KMS-11 (cell line): ENCODE data around the gene BAZ2B.

Experiments used
- H2AFZ ChIP-seq: fragments of 200-600 bp; sonication (generic); 2 replicates; pipeline ENCODE4 v1.6.1; 2016; ENCODE audit warnings: antibody characterized with exemption, mixed run types, low read depth
- H3K27ac ChIP-seq: fragments of 200-600 bp; sonication (generic); 2 replicates; pipeline ENCODE4 v1.6.1; 2016; ENCODE audit warnings: mild to moderate bottlenecking, mixed run types
- H3K27me3 ChIP-seq: fragments of 200-600 bp; sonication (generic); 2 replicates; pipeline ENCODE4 v1.6.1; 2017; ENCODE audit warnings: mild to moderate bottlenecking, low read depth, mixed run types, moderate library complexity; ENCODE audit not compliant: insufficient read depth
- H3K36me3 ChIP-seq: fragments of 200-600 bp; sonication (generic); 2 replicates; pipeline ENCODE4 v1.6.1; 2017; ENCODE audit warnings: mild to moderate bottlenecking, mixed run types; ENCODE audit not compliant: insufficient read depth
- H3K4me1 ChIP-seq: fragments of 200-600 bp; sonication (generic); 2 replicates; pipeline ENCODE4 v1.6.1; 2016; ENCODE audit warnings: mild to moderate bottlenecking, low read depth, mixed run types; ENCODE audit not compliant: poor library complexity, severe bottlenecking
- H3K4me2 ChIP-seq: fragments of 200-600 bp; sonication (generic); 2 replicates; pipeline ENCODE4 v1.7.0; 2016; ENCODE audit warnings: mild to moderate bottlenecking, mixed run types
- H3K4me3 ChIP-seq: fragments of 200-600 bp; sonication (generic); IDR thresholded peaks from 2 replicates; pipeline ENCODE4 v1.6.1; 2017; ENCODE audit warnings: low read depth, low read length, mixed read lengths; ENCODE audit not compliant: insufficient read depth
- H3K79me2 ChIP-seq: fragments of 200-600 bp; sonication (generic); 2 replicates; pipeline ENCODE4 v1.6.1; 2016; ENCODE audit warnings: low read depth, mixed run types; ENCODE audit not compliant: insufficient read depth
- H3K9ac ChIP-seq: fragments of 200-600 bp; sonication (generic); 2 replicates; pipeline ENCODE4 v1.6.1; 2016; ENCODE audit warnings: mild to moderate bottlenecking, mixed run types
- H4K20me1 ChIP-seq: fragments of 200-600 bp; sonication (generic); 2 replicates; pipeline ENCODE4 v1.6.1; 2016; ENCODE audit warnings: mild to moderate bottlenecking, mixed run types; ENCODE audit not compliant: insufficient read depth
- TF ChIP-seq, protein P1 (sequence below): fragments of 200-600 bp; sonication (generic); conservative IDR thresholded peaks from 2 replicates; pipeline ENCODE4 v1.6.1; 2017; ENCODE audit warnings: low read depth, mild to moderate bottlenecking, antibody characterized with exemption, low read length, moderate library complexity, mixed read lengths

Gene BAZ2B

GRCh38 chr2:159585622-159586021, 30.7 kb downstream of the BAZ2B start:
- Histone ChIP-seq H4K20me1 (no peaks in the 10 kb centered on the region), H3K4me1 (no peaks in the 10 kb centered on the region), H3K4me2 (no peak overlapping the region), H3K36me3 (no peaks in the 10 kb centered on the region), H3K27ac (no peak overlapping the region), H3K27me3 (no peaks in the 10 kb centered on the region), H3K4me3 (no peak overlapping the region), H3K79me2 (no peaks in the 10 kb centered on the region), H2AFZ (no peak overlapping the region), H3K9ac (no peak overlapping the region)
- TF ChIP-seq, protein P1, sequence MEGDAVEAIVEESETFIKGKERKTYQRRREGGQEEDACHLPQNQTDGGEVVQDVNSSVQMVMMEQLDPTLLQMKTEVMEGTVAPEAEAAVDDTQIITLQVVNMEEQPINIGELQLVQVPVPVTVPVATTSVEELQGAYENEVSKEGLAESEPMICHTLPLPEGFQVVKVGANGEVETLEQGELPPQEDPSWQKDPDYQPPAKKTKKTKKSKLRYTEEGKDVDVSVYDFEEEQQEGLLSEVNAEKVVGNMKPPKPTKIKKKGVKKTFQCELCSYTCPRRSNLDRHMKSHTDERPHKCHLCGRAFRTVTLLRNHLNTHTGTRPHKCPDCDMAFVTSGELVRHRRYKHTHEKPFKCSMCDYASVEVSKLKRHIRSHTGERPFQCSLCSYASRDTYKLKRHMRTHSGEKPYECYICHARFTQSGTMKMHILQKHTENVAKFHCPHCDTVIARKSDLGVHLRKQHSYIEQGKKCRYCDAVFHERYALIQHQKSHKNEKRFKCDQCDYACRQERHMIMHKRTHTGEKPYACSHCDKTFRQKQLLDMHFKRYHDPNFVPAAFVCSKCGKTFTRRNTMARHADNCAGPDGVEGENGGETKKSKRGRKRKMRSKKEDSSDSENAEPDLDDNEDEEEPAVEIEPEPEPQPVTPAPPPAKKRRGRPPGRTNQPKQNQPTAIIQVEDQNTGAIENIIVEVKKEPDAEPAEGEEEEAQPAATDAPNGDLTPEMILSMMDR, result no peak

GRCh38 chr2:159584796-159585195, 31.6 kb downstream of the BAZ2B start:
- no peak overlapping the region for H3K27ac ChIP-seq
- H3K4me1 ChIP-seq, result no peaks in the 10 kb centered on the region
- no peaks in the 10 kb centered on the region for H3K27me3 ChIP-seq
- H3K4me2 ChIP-seq, result no peak overlapping the region
- H3K9ac ChIP-seq, result no peak overlapping the region
- H3K79me2 ChIP-seq, result no peaks in the 10 kb centered on the region
- H4K20me1 ChIP-seq, result no peaks in the 10 kb centered on the region
- no peak overlapping the region for H2AFZ ChIP-seq
- no peaks in the 10 kb centered on the region for H3K36me3 ChIP-seq
- TF ChIP-seq, protein P1, result no peak
- no peak overlapping the region for H3K4me3 ChIP-seq

- H3K27ac ChIP-seq, result no peak overlapping the region
- H3K4me2 ChIP-seq, result no peak overlapping the region
- H3K4me1 ChIP-seq, result no peaks in the 10 kb centered on the region
- H2AFZ ChIP-seq, result no peak overlapping the region
- H3K27me3 ChIP-seq, result no peaks in the 10 kb centered on the region
- no peaks in the 10 kb centered on the region for H3K36me3 ChIP-seq
- no peaks in the 10 kb centered on the region for H3K79me2 ChIP-seq
- TF ChIP-seq, protein P1, result no peak
- no peaks in the 10 kb centered on the region for H4K20me1 ChIP-seq
- H3K4me3 ChIP-seq, result no peak overlapping the region
- H3K9ac ChIP-seq, result no peak overlapping the region
Observed at GRCh38 chr2:159573846-159574606, 42.3 kb downstream of the BAZ2B start.

DNA sequence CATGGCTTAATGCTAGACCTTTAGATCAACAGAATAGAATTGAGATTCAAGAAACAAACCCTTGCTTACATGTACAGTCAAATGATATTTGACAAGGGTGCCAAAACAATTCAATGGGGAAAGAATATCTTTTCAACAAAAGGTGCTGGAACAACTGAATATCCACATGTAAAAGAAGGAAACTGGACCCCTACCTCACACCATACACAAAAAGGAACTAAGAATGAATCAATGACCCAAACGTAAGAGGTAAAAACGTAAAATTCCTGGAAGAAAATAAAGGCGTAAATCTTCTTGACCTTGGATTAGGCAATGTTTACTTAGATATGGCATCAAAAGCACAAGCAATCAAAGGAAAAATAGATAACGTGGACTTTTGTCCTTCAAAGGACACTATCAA, 43.1 kb downstream of the BAZ2B start:
- Histone ChIP-seq H3K27me3 (no peaks in the 10 kb centered on the region), H3K9ac (no peak overlapping the region), H3K79me2 (no peaks in the 10 kb centered on the region), H3K4me1 (no peaks in the 10 kb centered on the region), H4K20me1 (no peaks in the 10 kb centered on the region), H3K27ac (no peak overlapping the region), H3K36me3 (no peaks in the 10 kb centered on the region), H2AFZ (no peak overlapping the region), H3K4me2 (no peak overlapping the region), H3K4me3 (no peak overlapping the region)
- TF ChIP-seq, protein P1, result no peak
